Ovary (tissue), 3 donors: ENCODE results near the gene TEX261.

Experiments
- EP300 ChIP-seq: sonication (generic); formaldehyde crosslinking; IDR thresholded peaks from one replicate; pipeline ENCODE4 v1.6.1; 2017; ENCODE audit warnings: antibody characterized with exemption
- POLR2A ChIP-seq: fragments of 450-650 bp; IDR thresholded peaks from one replicate; pipeline ENCODE4 v1.6.1; 2017; ENCODE audit warnings: antibody characterized with exemption, mild to moderate bottlenecking, moderate library complexity
- TF ChIP-seq, protein P1 (sequence below), 3 donors: fragments of 450-650 bp in 2 of 3; fragments of 200-600 bp in 1 of 3; IDR thresholded peaks; one replicate each; pipeline versions ENCODE4 v1.5.1 to v1.8.0; 2016 to 2022; ENCODE audit warnings: antibody characterized with exemption in 3 of 3, mild to moderate bottlenecking in 1 of 3
- donor health status: DM: no; HTN: no; CAD: no.

DNA sequence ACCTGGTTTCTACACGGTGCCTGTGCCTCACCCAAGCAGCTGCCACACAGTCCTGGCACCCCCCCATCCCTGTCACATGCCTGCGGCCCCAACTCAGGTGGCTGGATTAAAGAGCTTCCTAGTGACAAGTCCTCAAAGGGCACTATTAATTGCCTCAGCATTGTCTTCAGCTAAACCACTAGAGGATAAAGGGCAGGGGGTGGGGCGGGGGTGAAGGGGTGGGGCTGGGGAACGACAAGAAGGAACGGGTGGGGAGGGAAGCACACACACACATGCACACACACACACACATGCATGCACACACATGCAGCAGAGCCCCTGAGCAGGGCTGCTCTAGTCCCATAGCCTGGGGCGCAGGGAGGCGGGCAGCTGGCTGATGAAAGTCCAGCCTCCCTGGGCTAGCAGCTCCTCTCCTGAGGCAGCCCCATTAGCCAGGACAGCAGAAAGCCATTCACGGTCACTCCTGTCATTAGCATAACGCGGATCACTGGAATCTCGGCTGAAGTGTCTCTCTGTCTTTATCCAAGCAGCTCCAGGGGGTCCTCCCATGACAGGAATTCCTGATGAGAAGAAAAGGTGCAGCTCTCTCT, 7.4 kb upstream of the TEX261 start:
- TF ChIP-seq, protein P1, sequence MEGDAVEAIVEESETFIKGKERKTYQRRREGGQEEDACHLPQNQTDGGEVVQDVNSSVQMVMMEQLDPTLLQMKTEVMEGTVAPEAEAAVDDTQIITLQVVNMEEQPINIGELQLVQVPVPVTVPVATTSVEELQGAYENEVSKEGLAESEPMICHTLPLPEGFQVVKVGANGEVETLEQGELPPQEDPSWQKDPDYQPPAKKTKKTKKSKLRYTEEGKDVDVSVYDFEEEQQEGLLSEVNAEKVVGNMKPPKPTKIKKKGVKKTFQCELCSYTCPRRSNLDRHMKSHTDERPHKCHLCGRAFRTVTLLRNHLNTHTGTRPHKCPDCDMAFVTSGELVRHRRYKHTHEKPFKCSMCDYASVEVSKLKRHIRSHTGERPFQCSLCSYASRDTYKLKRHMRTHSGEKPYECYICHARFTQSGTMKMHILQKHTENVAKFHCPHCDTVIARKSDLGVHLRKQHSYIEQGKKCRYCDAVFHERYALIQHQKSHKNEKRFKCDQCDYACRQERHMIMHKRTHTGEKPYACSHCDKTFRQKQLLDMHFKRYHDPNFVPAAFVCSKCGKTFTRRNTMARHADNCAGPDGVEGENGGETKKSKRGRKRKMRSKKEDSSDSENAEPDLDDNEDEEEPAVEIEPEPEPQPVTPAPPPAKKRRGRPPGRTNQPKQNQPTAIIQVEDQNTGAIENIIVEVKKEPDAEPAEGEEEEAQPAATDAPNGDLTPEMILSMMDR (IDR thresholded peaks at IDR 0.05), result no peak
- TF ChIP-seq POLR2A (no peak), EP300 (no peak)
